ENCODE data around the gene TMEM9.

Gene TMEM9

DNA sequence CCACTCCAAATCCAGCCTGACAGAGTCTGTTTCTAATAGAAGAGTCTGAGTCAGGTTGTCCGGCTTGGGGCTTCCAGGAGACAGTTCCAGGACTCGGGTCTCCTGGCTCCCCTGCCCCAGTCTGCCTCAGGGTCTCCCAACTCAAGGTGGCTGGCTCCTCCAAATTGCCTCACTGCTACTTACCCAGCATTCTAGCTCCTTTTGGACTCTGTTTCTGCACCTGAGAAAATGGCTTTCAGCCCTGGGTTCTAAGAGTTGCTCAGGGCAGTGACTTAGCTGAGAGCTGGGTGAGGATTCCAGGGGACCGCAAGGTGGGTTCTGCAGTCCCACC lies 30.8 kb upstream of the TMEM9 start:
- Histone ChIP-seq H3K36me3 (ENCODE audit: control insufficient read depth, insufficient read depth, low read length) (no peaks in the 10 kb centered on the region), H3K9me3 (ENCODE audit: control insufficient read depth, low read length) (no peaks in the 10 kb centered on the region), H3K4me3 (ENCODE audit: insufficient read depth, low read depth, low read length) (no peak overlapping the region), H3K27me3 (ENCODE audit: control insufficient read depth, insufficient read depth, low read length, poor library complexity, severe bottlenecking) (no peaks in the 10 kb centered on the region), H3K4me1 (ENCODE audit: control insufficient read depth, insufficient read depth, low read length) (no peaks in the 10 kb centered on the region), H3K27ac (ENCODE audit: insufficient read depth, low read depth, low read length, poor library complexity, severe bottlenecking) (no peak overlapping the region)
- 65 to 73% methylated on average over 3 of the region's 3 CpGs for WGBS, 2 experiments

DNA sequence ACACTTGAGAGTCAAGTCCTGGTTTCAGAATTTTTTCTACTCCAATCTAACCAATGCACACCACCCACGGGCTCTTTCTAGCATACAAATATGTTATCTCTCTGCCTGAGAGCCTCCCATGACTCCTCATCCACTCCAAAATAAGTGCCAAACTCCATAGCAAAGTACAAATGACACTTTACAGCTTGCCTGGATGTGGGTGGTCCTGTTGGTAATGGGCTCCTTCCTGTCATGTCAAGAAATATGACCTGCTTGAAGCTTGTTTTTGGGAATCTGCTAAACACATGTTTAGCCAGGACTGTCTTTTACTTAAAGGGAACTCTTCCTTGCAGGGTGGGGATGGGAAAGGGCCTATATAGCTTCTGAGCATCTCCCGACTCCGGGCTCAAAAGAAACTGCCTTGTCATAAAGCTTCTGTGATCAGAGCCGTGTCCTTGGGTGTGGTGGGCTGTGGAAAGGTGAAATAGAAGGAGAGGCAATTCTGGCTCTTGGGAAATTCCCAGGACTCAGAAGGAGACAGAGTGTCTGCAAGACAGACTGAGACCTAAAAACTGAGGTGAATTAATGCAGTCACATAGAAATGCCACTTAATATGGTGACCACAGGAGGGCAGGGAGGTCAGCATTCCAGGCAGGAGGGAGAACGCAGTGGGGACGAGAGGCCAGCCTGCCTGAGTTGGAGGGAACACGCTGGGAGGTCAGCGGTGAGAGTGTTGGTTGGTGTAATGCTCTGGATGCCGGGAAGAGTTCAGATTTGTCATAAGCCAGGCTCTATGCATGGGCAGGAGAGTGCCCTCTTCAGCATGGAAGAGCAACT lies 30.2 kb upstream of the TMEM9 start:
- 39 to 44% methylated on average over 9 of the region's 9 CpGs for WGBS, 2 experiments
- H3K27me3 ChIP-seq (ENCODE audit: control insufficient read depth, insufficient read depth, low read length, poor library complexity, severe bottlenecking) = no peaks in the 10 kb centered on the region
- no peak overlapping the region for H3K27ac ChIP-seq (ENCODE audit: insufficient read depth, low read depth, low read length, poor library complexity, severe bottlenecking)

DNA sequence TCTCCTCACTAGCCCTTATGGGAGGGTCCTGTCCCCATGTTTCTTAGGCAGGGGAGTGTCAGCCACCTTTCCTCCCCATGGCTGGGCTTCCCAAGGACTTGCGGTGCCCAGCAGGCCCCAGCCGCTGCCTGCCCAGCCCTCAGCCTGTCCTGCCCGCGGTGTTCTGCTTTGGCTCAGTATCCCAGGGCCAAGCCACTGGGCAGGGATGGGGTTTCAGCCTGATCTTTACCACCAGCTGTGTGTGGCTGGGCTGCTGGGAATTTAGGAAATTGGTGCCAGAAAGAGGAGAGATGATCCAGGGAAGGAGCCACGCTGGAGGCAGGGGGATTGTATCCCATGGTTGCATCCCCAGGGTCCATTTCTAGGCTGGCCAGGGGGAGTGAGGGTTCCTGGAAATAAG lies 29.5 kb upstream of the TMEM9 start:
- Histone ChIP-seq H3K4me3 (ENCODE audit: insufficient read depth, low read depth, low read length) (no peak overlapping the region), H3K27me3 (ENCODE audit: control insufficient read depth, insufficient read depth, low read length, poor library complexity, severe bottlenecking) (no peaks in the 10 kb centered on the region), H3K27ac (ENCODE audit: insufficient read depth, low read depth, low read length, poor library complexity, severe bottlenecking) (no peak overlapping the region), H3K4me1 (ENCODE audit: control insufficient read depth, insufficient read depth, low read length) (no peaks in the 10 kb centered on the region), H3K9me3 (ENCODE audit: control insufficient read depth, low read length) (no peaks in the 10 kb centered on the region), H3K36me3 (ENCODE audit: control insufficient read depth, insufficient read depth, low read length) (no peaks in the 10 kb centered on the region)
- WGBS, 2 experiments = 98% methylated on average over 5 of the region's 5 CpGs

More for the DNA sequence above, 30.2 kb upstream of the TMEM9 start:
- H3K9me3 ChIP-seq (ENCODE audit: control insufficient read depth, low read length) = no peaks in the 10 kb centered on the region
- no peaks in the 10 kb centered on the region for H3K36me3 ChIP-seq (ENCODE audit: control insufficient read depth, insufficient read depth, low read length)
- H3K4me3 ChIP-seq (ENCODE audit: insufficient read depth, low read depth, low read length) = no peak overlapping the region
- no peaks in the 10 kb centered on the region for H3K4me1 ChIP-seq (ENCODE audit: control insufficient read depth, insufficient read depth, low read length)

DNA sequence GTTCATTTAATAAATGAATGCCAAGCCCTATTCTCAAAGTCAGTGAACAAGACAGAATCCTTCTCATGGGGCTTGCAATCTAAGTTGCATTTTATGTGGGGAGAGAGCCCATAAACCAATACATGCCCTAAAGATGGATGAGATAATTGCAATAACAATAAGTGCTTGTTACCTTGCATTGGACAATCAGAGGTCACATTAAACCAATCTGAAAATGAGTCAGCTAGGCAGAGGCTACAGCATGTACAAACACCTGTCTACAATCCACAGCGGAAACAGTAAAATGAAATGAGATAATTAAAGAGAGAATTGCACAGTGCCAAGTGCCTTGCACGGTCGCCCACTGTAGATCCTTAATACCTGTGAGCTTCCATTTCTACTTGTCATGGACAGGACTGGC lies 28.9 kb upstream of the TMEM9 start:
- Histone ChIP-seq H3K27me3 (ENCODE audit: control insufficient read depth, insufficient read depth, low read length, poor library complexity, severe bottlenecking) (no peaks in the 10 kb centered on the region), H3K36me3 (ENCODE audit: control insufficient read depth, insufficient read depth, low read length) (no peaks in the 10 kb centered on the region), H3K9me3 (ENCODE audit: control insufficient read depth, low read length) (no peaks in the 10 kb centered on the region), H3K4me1 (ENCODE audit: control insufficient read depth, insufficient read depth, low read length) (no peaks in the 10 kb centered on the region), H3K27ac (ENCODE audit: insufficient read depth, low read depth, low read length, poor library complexity, severe bottlenecking) (no peak overlapping the region), H3K4me3 (ENCODE audit: insufficient read depth, low read depth, low read length) (no peak overlapping the region)
- WGBS, 2 experiments = 95% methylated on average over 3 of the region's 3 CpGs

DNA sequence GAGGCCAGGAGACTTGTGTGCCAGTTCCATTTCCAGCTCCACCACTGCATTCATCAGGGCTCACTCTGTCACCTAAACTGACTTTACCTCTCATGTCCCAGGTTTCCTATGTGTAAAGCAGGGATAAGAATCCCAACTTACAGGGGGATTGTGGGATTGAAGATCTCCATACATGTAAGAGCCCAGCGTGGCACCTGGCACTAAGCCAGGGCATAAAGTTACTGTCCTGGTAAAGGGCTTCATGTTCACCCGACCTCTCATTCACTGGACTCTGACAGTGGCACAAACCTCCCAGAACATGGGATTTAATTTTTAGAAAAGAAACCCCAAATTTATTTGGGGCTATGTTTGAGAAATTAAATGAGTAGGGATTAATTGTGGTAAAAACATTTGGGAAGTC lies 27.5 kb upstream of the TMEM9 start:
- Histone ChIP-seq H3K4me1 (ENCODE audit: control insufficient read depth, insufficient read depth, low read length) (no peaks in the 10 kb centered on the region), H3K4me3 (ENCODE audit: insufficient read depth, low read depth, low read length) (no peak overlapping the region), H3K27me3 (ENCODE audit: control insufficient read depth, insufficient read depth, low read length, poor library complexity, severe bottlenecking) (no peaks in the 10 kb centered on the region), H3K9me3 (ENCODE audit: control insufficient read depth, low read length) (no peaks in the 10 kb centered on the region), H3K36me3 (ENCODE audit: control insufficient read depth, insufficient read depth, low read length) (no peaks in the 10 kb centered on the region), H3K27ac (ENCODE audit: insufficient read depth, low read depth, low read length, poor library complexity, severe bottlenecking) (no peak overlapping the region)
- WGBS, 2 experiments = 77 to 86% methylated on average over 2 of the region's 2 CpGs

DNA sequence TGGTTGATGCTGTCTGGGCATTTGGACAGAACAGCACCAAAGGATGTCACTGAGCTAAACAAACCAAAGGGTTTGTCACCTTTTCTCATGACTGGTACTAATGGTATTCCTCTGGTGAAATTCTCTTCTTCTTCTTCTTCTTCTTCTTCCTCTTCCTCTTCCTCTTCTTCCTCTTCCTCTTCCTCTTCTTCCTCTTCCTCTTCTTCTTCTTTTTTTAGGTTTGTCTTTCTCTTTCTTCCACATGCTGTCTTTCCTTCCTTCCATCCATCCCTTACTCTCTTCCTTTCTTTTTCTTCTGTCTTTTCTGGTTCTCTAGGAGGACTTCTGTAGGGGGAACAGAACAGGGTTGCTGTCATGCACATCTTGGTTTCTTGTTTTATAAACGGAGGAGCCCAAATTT lies 27.0 kb upstream of the TMEM9 start:
- Histone ChIP-seq H3K9me3 (ENCODE audit: control insufficient read depth, low read length) (no peaks in the 10 kb centered on the region), H3K27me3 (ENCODE audit: control insufficient read depth, insufficient read depth, low read length, poor library complexity, severe bottlenecking) (no peaks in the 10 kb centered on the region), H3K4me1 (ENCODE audit: control insufficient read depth, insufficient read depth, low read length) (no peaks in the 10 kb centered on the region), H3K4me3 (ENCODE audit: insufficient read depth, low read depth, low read length) (no peak overlapping the region), H3K36me3 (ENCODE audit: control insufficient read depth, insufficient read depth, low read length) (no peaks in the 10 kb centered on the region), H3K27ac (ENCODE audit: insufficient read depth, low read depth, low read length, poor library complexity, severe bottlenecking) (no peak overlapping the region)
- WGBS, 2 experiments = 86 to 100% methylated on average over 1 of the region's 1 CpG

DNA sequence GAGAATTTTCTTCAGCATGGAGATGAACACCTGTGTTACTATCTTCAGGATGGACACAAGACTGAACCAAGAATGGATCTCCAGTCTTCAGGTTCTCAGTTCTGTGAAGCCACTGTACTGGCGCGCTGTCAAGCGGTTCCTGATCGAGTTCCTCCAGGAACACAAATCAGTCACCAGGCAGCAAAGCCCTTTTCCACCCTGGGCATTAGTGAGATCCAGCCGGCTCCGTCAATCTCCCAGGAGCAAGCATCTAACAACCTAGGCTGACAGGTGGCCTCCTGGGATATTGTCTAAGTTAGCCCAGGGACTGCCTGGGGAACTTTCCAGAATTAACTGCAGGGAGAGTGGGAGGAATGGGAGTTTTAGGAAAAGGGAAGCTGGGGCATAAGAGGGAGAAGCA lies 26.6 kb upstream of the TMEM9 start:
- 93 to 96% methylated on average over 6 of the region's 6 CpGs for WGBS, 2 experiments
- Histone ChIP-seq H3K36me3 (ENCODE audit: control insufficient read depth, insufficient read depth, low read length) (no peaks in the 10 kb centered on the region), H3K27ac (ENCODE audit: insufficient read depth, low read depth, low read length, poor library complexity, severe bottlenecking) (no peak overlapping the region), H3K9me3 (ENCODE audit: control insufficient read depth, low read length) (no peaks in the 10 kb centered on the region), H3K4me1 (ENCODE audit: control insufficient read depth, insufficient read depth, low read length) (no peaks in the 10 kb centered on the region), H3K27me3 (ENCODE audit: control insufficient read depth, insufficient read depth, low read length, poor library complexity, severe bottlenecking) (no peaks in the 10 kb centered on the region), H3K4me3 (ENCODE audit: insufficient read depth, low read depth, low read length) (no peak overlapping the region)

DNA sequence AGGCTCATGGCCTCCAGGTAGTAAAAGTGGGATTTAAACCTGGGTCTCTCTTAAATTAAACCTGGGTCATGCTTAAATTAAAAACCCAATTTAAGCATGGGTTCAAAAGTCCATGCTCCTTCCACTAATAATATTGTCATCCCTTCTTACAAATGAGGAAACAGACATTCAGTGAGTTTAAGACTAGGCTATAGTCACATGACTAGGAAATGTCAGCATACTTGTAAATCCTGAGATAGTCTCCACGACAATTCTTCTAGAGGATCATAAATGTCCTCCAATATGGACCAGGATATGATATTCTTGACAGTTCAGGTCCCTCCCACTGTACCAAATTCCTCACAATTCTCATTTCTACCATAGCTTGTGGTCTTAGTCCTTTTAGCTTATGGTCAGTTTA lies 25.9 kb upstream of the TMEM9 start:
- Histone ChIP-seq H3K4me3 (ENCODE audit: insufficient read depth, low read depth, low read length) (no peak overlapping the region), H3K4me1 (ENCODE audit: control insufficient read depth, insufficient read depth, low read length) (no peaks in the 10 kb centered on the region), H3K27me3 (ENCODE audit: control insufficient read depth, insufficient read depth, low read length, poor library complexity, severe bottlenecking) (no peaks in the 10 kb centered on the region), H3K9me3 (ENCODE audit: control insufficient read depth, low read length) (no peaks in the 10 kb centered on the region), H3K27ac (ENCODE audit: insufficient read depth, low read depth, low read length, poor library complexity, severe bottlenecking) (no peak overlapping the region), H3K36me3 (ENCODE audit: control insufficient read depth, insufficient read depth, low read length) (no peaks in the 10 kb centered on the region)
- WGBS, 2 experiments = 75 to 91% methylated on average over 1 of the region's 1 CpG

DNA sequence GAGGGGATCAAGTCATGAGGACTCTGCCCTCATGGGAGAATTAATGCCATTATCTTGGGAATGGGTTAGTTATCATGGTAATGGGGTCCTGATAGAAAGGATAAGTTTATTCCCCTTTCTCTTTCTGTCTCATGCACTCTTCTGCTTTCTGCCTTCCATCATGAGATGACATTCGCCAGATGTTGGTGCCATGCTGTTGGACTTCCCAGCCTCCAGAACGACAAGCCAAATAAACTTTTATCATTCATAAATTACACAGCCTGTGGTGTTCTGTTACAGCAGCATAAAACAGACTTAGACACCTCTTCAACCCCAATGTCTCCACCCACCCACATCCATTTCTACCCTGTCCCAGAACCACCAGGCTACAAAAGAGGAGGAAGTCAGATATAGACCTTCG lies 24.4 kb upstream of the TMEM9 start:
- Histone ChIP-seq H3K27ac (ENCODE audit: insufficient read depth, low read depth, low read length, poor library complexity, severe bottlenecking) (no peak overlapping the region), H3K36me3 (ENCODE audit: control insufficient read depth, insufficient read depth, low read length) (no peaks in the 10 kb centered on the region), H3K9me3 (ENCODE audit: control insufficient read depth, low read length) (no peaks in the 10 kb centered on the region), H3K4me1 (ENCODE audit: control insufficient read depth, insufficient read depth, low read length) (no peaks in the 10 kb centered on the region), H3K4me3 (ENCODE audit: insufficient read depth, low read depth, low read length) (no peak overlapping the region), H3K27me3 (ENCODE audit: control insufficient read depth, insufficient read depth, low read length, poor library complexity, severe bottlenecking) (no peaks in the 10 kb centered on the region)
- 88 to 94% methylated on average over 3 of the region's 3 CpGs for WGBS, 2 experiments

DNA sequence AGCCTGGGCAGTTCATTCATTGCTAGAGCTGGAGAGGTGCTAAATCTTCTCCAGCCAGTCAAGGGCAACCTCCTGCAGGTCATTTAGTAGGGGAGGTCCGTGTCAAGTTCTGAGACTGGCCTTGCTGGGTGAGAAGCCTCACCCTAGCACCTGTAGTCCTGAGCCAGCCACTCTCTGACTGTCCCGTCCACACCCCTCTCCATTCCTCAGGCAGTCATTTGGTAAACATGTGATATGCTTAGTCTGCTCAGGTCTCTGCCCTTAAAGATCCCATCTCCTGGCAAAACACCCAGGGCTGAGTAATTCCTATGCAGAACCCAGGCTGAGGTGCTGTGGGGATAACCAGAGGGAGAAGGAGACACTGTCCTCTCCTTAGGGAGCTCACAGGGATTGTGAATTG lies 22.7 kb upstream of the TMEM9 start:
- no peaks in the 10 kb centered on the region for H3K4me1 ChIP-seq (ENCODE audit: control insufficient read depth, insufficient read depth, low read length)
- H3K9me3 ChIP-seq (ENCODE audit: control insufficient read depth, low read length) = no peaks in the 10 kb centered on the region
- no peaks in the 10 kb centered on the region for H3K27me3 ChIP-seq (ENCODE audit: control insufficient read depth, insufficient read depth, low read length, poor library complexity, severe bottlenecking)
- 74 to 84% methylated on average over 2 of the region's 2 CpGs for WGBS, 2 experiments
- no peak overlapping the region for H3K4me3 ChIP-seq (ENCODE audit: insufficient read depth, low read depth, low read length)
- H3K27ac ChIP-seq (ENCODE audit: insufficient read depth, low read depth, low read length, poor library complexity, severe bottlenecking) = no peak overlapping the region
- no peaks in the 10 kb centered on the region for H3K36me3 ChIP-seq (ENCODE audit: control insufficient read depth, insufficient read depth, low read length)
